Endothelial cell of umbilical vein (primary cell): ENCODE results near the gene BTG2. TPM values are rescaled to one million over a fixed set of nuclear protein-coding genes. Genes with fewer than 3 reads are reported as not detected.

Source experiments
- BruUV-seq: library from RNA; stranded (reverse); fragments of 400-500 nt; replicated peaks from 2 replicates; lab custom pipeline; 2021; lab: Mats Ljungman, UMichigan
- CTCF ChIA-PET: fragments of 300-600, 350-600 bp; sonication (Branson Sonifier 250); formaldehyde crosslinking; loops from one replicate; lab custom pipeline; 2021; ENCODE audit warnings: antibody characterized with exemption, inconsistent platforms; lab: Charles Lee
- POLR2A ChIA-PET: fragments of 300-600, 350-600 bp; sonication (Branson Sonifier 250); formaldehyde crosslinking; loops from one replicate; lab custom pipeline; 2021; ENCODE audit warnings: antibody characterized with exemption, inconsistent platforms; lab: Charles Lee
- DNase-seq: peaks from one replicate; pipeline ENCODE4 v3.0.0-alpha.2; 2011; ENCODE audit warnings: low read depth, low spot score
- FAIRE-seq: peaks from 2 replicates; lab custom pipeline; 2011; peaks lifted over from hg19 to GRCh38; lab: Jason Lieb, UNC
- H2AFZ ChIP-seq: 2 replicates; pipeline ENCODE4 v1.6.0; 2012; ENCODE audit warnings: low read depth, low read length, control low read depth, inconsistent platforms
- H3K27ac ChIP-seq: 2 replicates; pipeline ENCODE4 v1.5.1; 2011; ENCODE audit warnings: low read depth, mild to moderate bottlenecking, control low read depth, low read length, moderate library complexity; ENCODE audit not compliant: insufficient read depth
- H3K27me3 ChIP-seq, 2 experiments: 2 replicates each; pipeline versions ENCODE4 v1.6.0 to v1.6.1; 2011; ENCODE audit warnings: low read length in 2 of 2, mixed read lengths in 1 of 2; ENCODE audit not compliant: control insufficient read depth in 2 of 2, insufficient read depth in 2 of 2
- H3K36me3 ChIP-seq, 2 experiments: 2 replicates in 1 of 2; 3 replicates in 1 of 2; pipeline ENCODE4 v1.5.1; 2011; ENCODE audit warnings: low read length in 2 of 2, mild to moderate bottlenecking in 1 of 2, moderate library complexity in 1 of 2; ENCODE audit not compliant: control insufficient read depth in 2 of 2, insufficient read depth in 2 of 2; ENCODE audit errors: extremely low read depth in 1 of 2
- H3K4me1 ChIP-seq: 3 replicates; pipeline ENCODE4 v1.5.1; 2011; ENCODE audit warnings: mild to moderate bottlenecking, low read length; ENCODE audit not compliant: control insufficient read depth, insufficient read depth; ENCODE audit errors: extremely low read depth
- H3K4me2 ChIP-seq: 2 replicates; pipeline ENCODE4 v1.6.1; 2011; ENCODE audit warnings: low read length, control low read depth, mixed read lengths; ENCODE audit not compliant: insufficient read depth
- H3K4me3 ChIP-seq, 3 experiments: fragments of 200-600 bp in 1 of 3; sonication (generic), shearing (Covaris generic) in 1 of 3; replicated peaks in 1 of 3; 2 replicates each; pipeline ENCODE4 v1.5.1; 2011 to 2016; ENCODE audit warnings: control low read depth in 3 of 3, low read length in 3 of 3, mild to moderate bottlenecking in 2 of 3, inconsistent platforms in 1 of 3, low read depth in 1 of 3, moderate library complexity in 1 of 3; ENCODE audit not compliant: insufficient read depth in 1 of 3
- H3K79me2 ChIP-seq: 2 replicates; pipeline ENCODE4 v1.6.0; 2012; ENCODE audit warnings: low read length, inconsistent platforms; ENCODE audit not compliant: control insufficient read depth, insufficient read depth
- H3K9ac ChIP-seq: replicated peaks from 2 replicates; pipeline ENCODE3; 2011; ENCODE audit warnings: low read length, control low read depth; ENCODE audit not compliant: insufficient read depth; ENCODE audit errors: extremely low read depth
- H3K9me1 ChIP-seq: replicated peaks from 3 replicates; pipeline ENCODE4 v1.6.0; 2011; ENCODE audit warnings: mild to moderate bottlenecking, low read length; ENCODE audit not compliant: control insufficient read depth, insufficient read depth; ENCODE audit errors: extremely low read depth
- H3K9me3 ChIP-seq: replicated peaks from 2 replicates; pipeline ENCODE4 v1.5.1; 2012; ENCODE audit warnings: low read length, inconsistent platforms; ENCODE audit not compliant: control insufficient read depth, insufficient read depth
- H4K20me1 ChIP-seq: replicated peaks from 2 replicates; pipeline ENCODE3; 2011; ENCODE audit warnings: mild to moderate bottlenecking, low read length; ENCODE audit not compliant: control insufficient read depth, insufficient read depth; ENCODE audit errors: extremely low read depth
- EZH2 ChIP-seq: IDR thresholded peaks from 2 replicates; pipeline ENCODE4 v1.6.1; 2012; ENCODE audit warnings: borderline replicate concordance, low read depth, mild to moderate bottlenecking, moderate library complexity, low read length, inconsistent platforms; ENCODE audit not compliant: severe bottlenecking
- FOS ChIP-seq: IDR thresholded peaks from 2 replicates; pipeline ENCODE4 v1.6.1; 2011; ENCODE audit warnings: mild to moderate bottlenecking, low read length, moderate library complexity, borderline replicate concordance; ENCODE audit not compliant: insufficient read depth
- JUN ChIP-seq: IDR thresholded peaks from 2 replicates; pipeline ENCODE4 v1.6.1; 2011; ENCODE audit warnings: borderline replicate concordance, low read depth; ENCODE audit not compliant: insufficient read length, insufficient read depth
- MYC ChIP-seq: IDR thresholded peaks from one replicate; pipeline ENCODE4 v1.6.1; 2011; ENCODE audit warnings: mild to moderate bottlenecking, low read depth, low read length
- POLR2A ChIP-seq: IDR thresholded peaks from 2 replicates; pipeline ENCODE4 v1.6.1; 2012; ENCODE audit warnings: low read depth, mild to moderate bottlenecking, control low read depth, low read length
- dilution Hi-C: fragments of 300-500 bp; cut with MboI; formaldehyde crosslinking; loops from one replicate; pipeline ENCODE4 v1.15.0; 2019; ENCODE audit warnings: low sequenced_read_pairs; ENCODE audit not compliant: extremely low pct_ligation_motif_present
- intact Hi-C: fragments of 100-400 bp; cut with micrococcal nuclease; formaldehyde crosslinking; loops from one replicate; pipeline ENCODE4 v1.10.0; 2022
- polyA plus RNA-seq, 4 experiments: library from polyadenylated mRNA; depleted of rRNA in 3 of 4; stranded (reverse) in 3 of 4; unstranded in 1 of 4; fragments of >200 nt; gene quantifications; 2 replicates each; pipeline versions ENCODE4 v1.2.1 to v1.2.3, GENCODE V29; 2011 to 2012; ENCODE audit warnings: missing spikeins in 1 of 4
- total RNA-seq: library from RNA; stranded (reverse); gene quantifications from 2 replicates; pipeline ENCODE4 v1.2.3, GENCODE V29; 2021

BTG2 gene
- total and polyA plus RNA-seq, 2 donors (not counting 3 experiments of a cell fraction or from before 2014, with no cell fraction given) = 35.6 to 50.1 TPM

GRCh38 chr1:203283597-203283996 lies 21.7 kb upstream of the BTG2 start:
- Histone ChIP-seq H3K9me1 (no peaks in the 10 kb centered on the region), H3K9me3 (no peaks in the 10 kb centered on the region), H2AFZ (no peak overlapping the region), H4K20me1 (no peaks in the 10 kb centered on the region), H3K27me3 (peaks cover 8 to 10% of the 10 kb centered on the region in 2 experiments), H3K9ac (no peak overlapping the region), H3K79me2 (no peaks in the 10 kb centered on the region), H3K4me3 (no peak overlapping the region), H3K4me2 (no peak overlapping the region), H3K36me3 (no peaks in the 10 kb centered on the region), H3K27ac (no peak overlapping the region), H3K4me1 (peaks cover 15% of the 10 kb centered on the region)
- no peak for TF ChIP-seq POLR2A
- no peak for TF ChIP-seq FOS
- no peak for TF ChIP-seq MYC
- TF ChIP-seq EZH2 = no peak
- ChIA-PET CTCF (interaction anchor here (0.9 to 11.1 kb wide), 5 partner anchors 9 to 21 kb away, joined by 3 to 91 read pairs (median 5); partner anchors contain the start of gene BTG2), POLR2A (no interaction called here)
- FAIRE-seq (no peak), DNase-seq (no peak)
- BruUV-seq = no TSS peak
- intact Hi-C loops (no loop called here), dilution Hi-C loops (no loop called here)

GRCh38 chr1:203284411-203285123 lies 20.8 kb upstream of the BTG2 start:
- TF ChIP-seq EZH2 = no peak
- no peak for TF ChIP-seq JUN
- no peak for TF ChIP-seq POLR2A
- Histone ChIP-seq H3K9ac (no peak overlapping the region), H3K9me1 (no peaks in the 10 kb centered on the region), H3K4me1 (peaks cover 15% of the 10 kb centered on the region), H3K36me3 (no peaks in the 10 kb centered on the region), H3K4me2 (no peak overlapping the region), H3K4me3 (no peak overlapping the region), H3K79me2 (no peaks in the 10 kb centered on the region), H2AFZ (no peak overlapping the region), H4K20me1 (no peaks in the 10 kb centered on the region), H3K9me3 (no peaks in the 10 kb centered on the region), H3K27me3 (peaks cover 6 to 10% of the 10 kb centered on the region in 2 experiments), H3K27ac (no peak overlapping the region)
- ChIA-PET POLR2A (interaction anchor here (0.6 kb wide), 1 partner anchor 169 kb away, joined by 7 read pairs; no protein-coding TSS in a partner anchor), CTCF (interaction anchor here (2.0 to 11.1 kb wide), 3 partner anchors 10 to 17 kb away, joined by 6 to 91 read pairs (median 8); no protein-coding TSS in a partner anchor)
- dilution Hi-C loops (no loop called here), intact Hi-C loops (no loop called here)
- FAIRE-seq (no peak), DNase-seq (no peak)
- no TSS peak for BruUV-seq
